GM15510 (cell line): ENCODE measurements around the gene KCNB1.

ENCODE experiments used
- POLR2A ChIP-seq: IDR thresholded peaks from 3 replicates; pipeline ENCODE4 v1.6.1; 2011; ENCODE audit warnings: borderline replicate concordance; ENCODE audit not compliant: insufficient read length; ENCODE audit errors: extremely low read depth

Gene KCNB1

DNA sequence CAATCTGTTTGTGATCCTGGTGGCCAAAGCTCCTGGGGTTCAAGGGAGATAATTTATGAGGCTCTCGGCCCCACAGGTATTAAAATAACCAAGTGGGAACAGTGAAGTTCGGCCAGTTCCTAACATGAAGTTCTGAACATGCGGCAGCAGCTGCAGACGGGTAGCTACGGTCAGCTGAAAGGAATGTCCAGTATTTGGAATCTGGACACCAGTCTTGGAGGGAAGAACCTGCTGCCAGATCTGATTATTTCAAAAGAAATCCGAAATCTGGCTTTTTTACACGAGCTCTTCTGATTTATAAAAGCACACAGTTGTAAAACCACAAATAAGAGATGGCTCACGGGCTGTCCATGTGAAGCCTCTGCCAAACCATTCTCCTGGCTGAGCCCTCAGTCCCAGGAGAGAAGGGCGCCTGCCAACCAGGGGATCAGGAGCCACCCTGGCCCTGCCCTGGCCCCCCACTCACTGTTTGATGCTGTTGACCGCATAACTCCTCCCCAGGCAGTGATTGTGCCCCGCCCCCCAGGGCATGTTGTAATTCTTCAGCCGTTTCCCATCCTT, 28.2 kb upstream of the KCNB1 start:
- no peak for TF ChIP-seq POLR2A

DNA sequence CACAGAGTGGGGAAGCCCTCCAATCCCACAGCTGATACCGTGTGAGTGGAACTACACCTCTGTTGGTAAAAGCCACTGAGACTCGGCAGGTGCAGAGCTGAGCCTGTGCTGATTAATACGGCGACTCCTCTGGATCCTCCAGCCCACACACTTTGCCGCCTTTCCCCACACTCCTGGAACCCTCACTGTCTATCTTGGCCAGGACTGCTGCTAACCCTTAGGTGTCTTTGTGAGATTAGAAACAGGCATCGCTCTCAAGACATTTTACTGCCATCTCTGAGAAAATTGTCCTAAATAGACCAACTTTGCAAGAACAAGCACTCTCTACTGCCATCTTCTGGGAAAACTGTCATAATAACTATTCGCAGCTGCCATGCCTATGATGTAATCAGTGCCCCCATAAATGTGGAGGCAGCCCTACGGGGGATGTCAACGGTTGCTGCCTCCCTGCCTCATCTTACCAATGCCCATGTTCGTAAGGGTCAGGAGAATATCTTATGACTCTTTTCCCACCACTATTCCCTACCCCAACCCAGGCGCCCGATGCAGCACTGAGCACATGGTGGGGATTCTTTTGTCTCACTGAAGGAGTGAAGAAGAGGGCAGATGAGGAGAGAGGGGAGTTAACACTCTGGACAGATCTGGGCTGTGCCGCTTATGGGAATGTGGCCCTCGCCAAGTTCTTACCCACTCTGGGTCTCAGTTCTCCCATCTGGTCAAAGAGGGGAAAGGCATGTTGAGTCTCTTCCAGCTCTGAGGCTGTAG, 26.1 kb upstream of the KCNB1 start:
- TF ChIP-seq POLR2A: no peak

DNA sequence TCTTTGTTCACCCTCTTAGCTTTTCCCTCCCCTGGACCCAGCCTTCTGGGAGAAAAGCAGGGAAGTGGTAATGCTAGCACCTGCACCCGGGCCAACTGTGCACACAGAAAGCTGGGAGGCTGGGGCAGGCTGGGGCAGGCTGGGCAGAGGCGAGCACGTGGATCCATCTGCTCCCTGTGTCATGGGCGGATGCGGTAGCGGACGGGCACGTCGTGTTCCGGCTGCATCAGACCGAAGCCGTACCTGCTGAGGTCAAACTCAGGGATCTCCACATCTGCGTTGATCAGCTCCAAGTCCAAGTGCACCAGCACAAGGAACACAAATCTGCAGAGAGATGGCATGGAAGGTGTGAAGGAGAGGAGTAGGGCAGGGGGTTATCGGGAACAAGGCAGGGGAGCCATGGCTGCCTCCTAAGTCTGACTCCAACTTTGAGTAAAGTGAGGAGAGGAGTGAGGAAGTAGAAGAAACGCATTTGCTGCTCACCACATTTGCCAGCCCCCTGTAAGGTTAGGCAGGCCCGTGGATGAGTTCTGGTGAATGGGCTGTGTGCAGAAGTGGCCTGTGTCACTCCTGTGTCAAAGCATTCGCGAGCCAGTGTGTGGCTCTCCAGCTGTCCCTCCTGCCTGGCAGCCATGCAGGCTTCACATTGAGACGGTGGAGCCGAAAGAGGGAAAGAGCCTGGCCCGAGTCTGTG, 25.4 kb upstream of the KCNB1 start:
- TF ChIP-seq POLR2A: no peak

DNA sequence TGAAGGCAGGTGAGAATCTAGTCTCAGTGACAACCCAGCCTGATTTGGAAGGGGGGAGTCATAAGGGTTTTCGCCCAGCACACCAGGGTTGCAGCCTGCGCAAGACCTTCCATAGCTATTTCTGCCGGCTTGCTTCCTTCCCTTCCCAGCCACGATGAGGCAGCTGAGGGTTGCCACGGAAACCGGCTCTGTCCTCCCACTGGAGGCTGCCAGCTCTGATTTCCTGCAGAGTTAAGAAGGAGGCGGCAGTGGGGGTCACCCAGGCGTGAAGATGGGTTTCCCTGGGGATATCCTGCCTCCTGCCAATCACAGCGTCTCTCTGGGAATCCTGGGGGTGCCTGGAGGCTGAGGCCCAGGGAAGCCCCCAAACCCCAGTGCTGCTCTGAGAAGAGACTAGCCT, 23.1 kb upstream of the KCNB1 start:
- no peak for TF ChIP-seq POLR2A

DNA sequence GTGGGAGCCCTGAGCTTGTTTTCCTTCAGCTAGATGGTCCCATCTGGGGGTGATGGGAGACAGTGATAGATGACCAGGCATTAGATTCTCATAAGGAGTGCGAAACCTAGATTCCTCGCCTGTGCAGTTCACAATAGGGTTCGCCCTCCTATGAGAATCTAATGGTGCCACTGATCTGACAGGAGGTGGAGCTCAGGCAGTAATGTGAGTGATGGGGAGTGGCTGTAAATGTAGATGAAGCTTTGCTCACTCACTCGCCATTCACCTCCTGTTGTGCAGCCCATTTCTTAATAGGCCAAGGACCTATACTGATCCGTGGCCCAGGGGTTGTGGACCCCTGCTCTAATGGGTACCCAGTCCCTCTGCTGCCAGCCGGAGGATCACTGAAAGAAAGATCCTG, 20.7 kb upstream of the KCNB1 start:
- no peak for TF ChIP-seq POLR2A

DNA sequence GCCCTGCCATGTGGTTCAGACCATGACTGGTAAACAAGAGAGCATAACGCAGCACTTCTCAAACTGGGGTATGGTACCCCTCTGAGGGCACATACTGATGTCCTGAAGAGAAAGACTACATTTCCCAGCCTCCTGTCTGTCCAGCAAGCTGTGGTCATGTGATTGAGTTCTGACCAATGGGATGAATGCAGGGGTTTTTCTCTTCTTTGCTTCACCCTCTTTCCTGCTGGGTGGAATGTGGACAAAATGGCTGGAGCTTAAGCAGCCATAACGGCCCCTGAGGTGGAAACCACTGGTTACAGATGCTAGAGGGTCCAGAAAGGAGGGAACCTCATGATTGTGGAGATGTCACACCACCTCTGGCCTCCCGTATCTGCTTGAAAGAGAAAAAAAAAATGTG, 19.4 kb upstream of the KCNB1 start:
- TF ChIP-seq POLR2A: no peak

DNA sequence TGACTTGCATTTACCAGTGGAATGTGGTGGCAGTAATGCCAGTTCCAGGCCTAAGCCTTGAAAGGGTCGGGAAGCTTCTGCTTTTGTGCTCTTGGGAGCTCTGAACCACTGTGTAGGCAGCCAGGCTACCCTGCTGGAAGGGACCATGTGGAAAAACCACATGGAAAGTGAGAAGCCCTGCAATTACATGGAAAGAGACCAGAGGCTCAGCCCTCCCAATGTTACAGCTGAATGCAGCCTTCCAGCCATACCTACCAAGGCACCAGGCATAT, 14.9 kb upstream of the KCNB1 start:
- TF ChIP-seq POLR2A: no peak

DNA sequence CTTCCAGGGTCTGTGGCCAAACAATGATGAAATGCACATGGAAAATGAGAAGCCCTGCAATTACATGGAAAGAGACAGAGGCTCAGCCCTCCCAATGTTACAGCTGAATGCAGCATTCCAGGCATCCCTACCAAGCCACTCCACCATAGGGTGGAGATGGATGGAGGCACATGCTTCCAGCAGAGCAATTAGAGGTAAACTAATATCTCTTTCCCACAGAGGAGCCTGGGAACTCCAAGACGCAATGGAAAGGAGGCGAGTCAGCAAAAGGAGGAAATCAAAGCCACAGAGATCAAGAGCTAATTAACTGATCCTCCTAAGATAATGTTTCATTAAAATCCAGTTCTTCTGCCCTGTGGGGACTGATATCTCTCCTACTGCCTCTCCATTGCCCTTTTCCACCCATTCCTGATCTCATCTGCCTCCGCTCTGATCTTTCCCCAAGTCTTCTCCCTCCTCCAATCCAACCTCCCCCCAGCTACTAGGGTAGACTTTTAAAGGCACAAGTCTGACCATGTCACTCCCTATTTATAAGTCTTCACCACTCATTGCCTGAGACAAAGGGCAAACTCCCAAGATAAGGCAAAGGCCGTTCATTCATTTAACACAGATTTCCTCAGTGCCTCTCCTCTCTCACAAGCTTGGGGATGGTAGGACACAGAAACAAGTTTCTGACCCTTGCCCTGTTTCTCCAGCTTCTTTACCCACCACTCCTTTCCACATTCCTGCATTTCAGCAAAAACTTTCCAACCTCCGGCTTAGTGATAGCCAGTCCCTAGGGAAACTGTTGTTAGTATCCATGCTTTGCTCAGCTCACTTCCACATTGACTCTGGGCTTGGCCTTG, 14.3 kb upstream of the KCNB1 start:
- no peak for TF ChIP-seq POLR2A

DNA sequence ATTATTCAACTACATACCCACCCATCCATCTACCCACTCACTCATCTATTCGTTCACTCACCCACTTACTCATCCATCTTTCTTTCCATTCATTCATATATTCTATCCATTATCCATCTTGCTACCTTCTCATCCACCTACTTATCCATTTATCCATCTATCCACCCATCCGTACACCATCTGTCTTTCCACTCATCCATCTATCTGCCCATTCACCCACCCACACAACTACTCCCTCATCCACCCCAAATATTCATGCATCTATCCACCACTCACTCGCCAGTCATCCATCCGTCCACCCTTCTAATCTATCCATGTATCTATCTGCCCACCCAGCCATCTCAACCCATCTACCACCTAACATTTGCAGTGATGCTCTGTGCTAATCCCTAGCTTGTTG, 13.6 kb upstream of the KCNB1 start:
- TF ChIP-seq POLR2A: no peak

DNA sequence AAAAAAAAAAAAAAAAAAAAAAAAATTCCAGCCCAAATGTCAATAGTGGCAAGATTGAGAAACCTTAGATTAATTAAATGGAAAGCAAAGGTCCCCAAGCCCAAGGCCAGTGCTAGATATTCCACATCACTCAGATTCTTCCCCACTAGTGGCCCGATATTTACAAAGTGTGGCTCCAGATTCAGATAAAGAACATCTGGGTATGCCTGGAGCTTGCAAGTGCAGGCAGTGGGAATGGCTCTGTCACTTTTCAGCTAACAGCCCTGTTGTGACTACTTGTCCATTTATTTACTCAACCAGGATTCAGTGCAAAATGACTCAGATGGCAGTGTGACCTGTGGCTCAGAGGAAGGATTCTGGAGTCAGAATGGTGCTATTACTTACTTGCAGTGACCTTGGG, 8.2 kb upstream of the KCNB1 start:
- TF ChIP-seq POLR2A: no peak

DNA sequence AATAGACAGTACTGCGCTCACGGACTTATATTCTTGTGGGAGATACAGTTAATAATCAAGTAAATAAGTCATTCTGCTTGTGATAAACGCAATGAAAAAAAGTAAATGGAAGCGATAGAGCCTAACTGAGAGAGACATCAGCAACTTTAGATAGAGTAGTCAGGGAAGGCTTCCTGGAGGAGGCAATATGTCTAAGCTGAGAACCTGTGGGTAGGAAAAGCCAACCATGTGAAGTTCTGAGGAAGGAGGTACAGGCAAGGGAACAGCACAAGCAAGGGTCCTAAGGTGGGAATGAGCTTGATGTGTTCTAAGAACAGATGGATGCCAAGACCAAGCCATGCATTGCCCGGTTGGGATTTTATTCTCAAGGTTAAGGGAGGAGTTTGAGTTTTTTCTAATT, 7.2 kb upstream of the KCNB1 start:
- no peak for TF ChIP-seq POLR2A

DNA sequence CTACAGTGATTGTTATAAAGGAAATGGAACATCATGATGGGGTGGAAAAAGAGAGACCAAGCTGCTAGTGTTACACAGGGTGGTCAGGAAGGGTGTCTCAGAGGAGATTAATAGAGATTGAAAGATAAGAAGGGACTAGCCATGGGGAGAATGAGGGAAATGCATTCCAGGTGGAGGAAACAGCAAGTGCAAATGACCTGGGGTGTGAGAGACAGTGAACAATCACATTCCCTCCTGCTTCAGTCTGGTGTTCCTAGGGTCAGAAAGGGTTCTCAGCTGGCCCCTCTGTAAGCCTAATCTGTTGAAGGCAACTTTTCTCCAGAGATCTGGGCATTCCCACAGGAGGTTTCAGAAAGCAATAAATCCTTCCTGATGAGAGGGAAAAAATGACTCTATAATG, 3.6 kb upstream of the KCNB1 start:
- no peak for TF ChIP-seq POLR2A

DNA sequence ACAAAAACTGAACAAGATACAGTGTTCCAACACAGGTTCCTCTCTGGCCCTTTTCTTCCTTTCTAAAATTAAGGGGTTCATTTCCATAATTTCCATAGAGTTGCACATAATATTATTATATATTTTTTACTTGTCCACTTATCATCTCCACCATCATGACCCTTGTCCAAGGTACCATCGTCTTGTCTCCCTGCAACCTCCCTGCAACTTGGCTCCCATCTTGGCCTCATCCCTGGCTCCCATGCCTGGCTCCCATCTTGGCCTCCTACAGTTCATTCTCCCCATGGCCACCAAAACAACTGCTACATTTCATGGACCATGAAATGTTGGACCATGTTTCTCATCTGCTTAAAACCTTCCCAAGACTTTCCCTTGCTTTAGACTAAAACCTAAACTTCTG, 3.1 kb upstream of the KCNB1 start:
- no peak for TF ChIP-seq POLR2A

DNA sequence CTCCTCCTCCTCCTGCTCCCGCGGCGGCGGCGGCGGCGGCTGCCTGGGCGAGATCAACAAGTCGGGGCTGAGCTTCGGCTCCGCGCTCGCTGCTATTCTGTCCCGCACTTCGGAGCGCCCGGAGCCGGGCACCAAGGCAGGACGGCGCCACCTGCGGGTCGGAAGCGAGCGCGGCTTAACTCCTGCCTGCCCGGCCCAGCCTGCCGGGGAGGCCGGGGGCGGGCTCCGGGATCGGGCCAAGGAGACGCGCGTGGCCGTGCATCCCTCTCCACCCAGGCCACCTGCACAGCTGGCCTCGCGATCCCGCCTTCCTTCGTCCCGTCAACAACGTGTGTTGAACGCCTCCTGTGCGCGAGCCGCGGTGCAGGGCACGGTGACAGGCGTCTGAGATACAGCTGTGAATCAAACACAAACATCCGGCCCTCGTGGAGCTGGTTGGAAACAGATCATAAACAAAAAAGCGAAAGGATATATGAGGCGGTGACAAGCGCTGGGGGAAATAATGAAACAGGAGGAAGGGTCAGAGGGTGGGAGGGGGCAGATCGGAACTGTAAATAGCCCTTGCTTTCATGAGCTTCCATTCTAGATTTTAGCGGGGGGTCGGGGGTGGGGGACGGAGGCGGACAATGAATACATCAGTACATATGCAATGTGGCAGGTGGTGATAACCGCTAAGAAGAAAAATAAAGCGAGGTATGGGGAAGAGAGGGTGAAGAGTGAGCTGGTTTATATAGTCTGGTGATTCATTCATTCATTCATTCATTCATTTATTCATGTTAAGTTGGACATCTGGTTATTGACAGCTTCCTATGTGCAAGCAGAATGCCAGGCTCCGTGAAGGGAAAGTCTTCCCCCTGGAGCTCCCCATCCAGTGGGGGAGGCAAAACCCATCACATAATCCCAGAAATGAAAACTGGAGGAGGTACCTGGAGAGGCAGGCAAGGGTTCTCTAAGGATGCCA, 2.0 kb upstream of the KCNB1 start:
- TF ChIP-seq POLR2A: no peak
